SK-N-SH treated with all-trans-retinoic acid at 6 μM for 48 hours (cell line): Measurements from ENCODE around the gene GABRR3.
"Not testable (repeated sequence)": the region's sequence is repeated elsewhere in the genome, so short reads cannot be mapped to it uniquely, and the experiment has no call there.

Experiments used
- ATAC-seq: fragments of 200-7000 bp; cut with Tn5 transposase; 3 replicates; pipeline ENCODE4 v1.9.1; 2020; ENCODE audit warnings: mild to moderate bottlenecking, moderate library complexity
- ARNTL ChIP-seq: fragments of 450-650 bp; formaldehyde crosslinking; IDR thresholded peaks from 2 replicates; pipeline ENCODE4 v1.5.0; 2020; ENCODE audit warnings: low read depth, mild to moderate bottlenecking, moderate library complexity, borderline replicate concordance
- CSDC2 ChIP-seq: fragments of 250-450 bp; sonication (Bioruptor Pico); IDR thresholded peaks from 2 replicates; pipeline ENCODE4 v1.5.0; 2020; ENCODE audit warnings: mild to moderate bottlenecking, moderate library complexity
- CSRNP3 ChIP-seq: fragments of 250-450 bp; sonication (Bioruptor Pico); IDR thresholded peaks from 2 replicates; pipeline ENCODE4 v1.5.1; 2021; ENCODE audit warnings: mild to moderate bottlenecking, moderate library complexity
- ESRRG ChIP-seq: fragments of 250-450 bp; sonication (Bioruptor Pico); IDR thresholded peaks from 2 replicates; pipeline ENCODE4 v1.6.1; 2021; ENCODE audit warnings: mild to moderate bottlenecking
- GLIS3 ChIP-seq: fragments of 250-450 bp; sonication (Bioruptor Pico); IDR thresholded peaks from 2 replicates; pipeline ENCODE4 v1.5.0; 2020; ENCODE audit warnings: mild to moderate bottlenecking, moderate library complexity
- ISL1 ChIP-seq: fragments of 250-450 bp; sonication (Bioruptor Pico); IDR thresholded peaks from 2 replicates; pipeline ENCODE4 v2.1.2; 2022; ENCODE audit warnings: mild to moderate bottlenecking, moderate library complexity
- OSR1 ChIP-seq: fragments of 250-450 bp; sonication (Bioruptor Pico); IDR thresholded peaks from 2 replicates; pipeline ENCODE4 v1.8.0; 2022; ENCODE audit warnings: moderate library complexity, mild to moderate bottlenecking, inconsistent platforms
- POU6F1 ChIP-seq: fragments of 250-450 bp; sonication (Bioruptor Pico); IDR thresholded peaks from 2 replicates; pipeline ENCODE4 v1.8.0; 2021; ENCODE audit warnings: low read depth, mild to moderate bottlenecking, moderate library complexity, borderline replicate concordance
- RARB ChIP-seq: fragments of 250-450 bp; sonication (Bioruptor Pico); IDR thresholded peaks from 2 replicates; pipeline ENCODE4 v1.8.0; 2021; ENCODE audit warnings: mild to moderate bottlenecking, moderate library complexity
- SNAI2 ChIP-seq: fragments of 250-450 bp; sonication (Bioruptor Pico); IDR thresholded peaks from 2 replicates; pipeline ENCODE4 v1.5.0; 2020; ENCODE audit warnings: mild to moderate bottlenecking, moderate library complexity
- TCF4 ChIP-seq: fragments of 250-450 bp; sonication (Bioruptor Pico); IDR thresholded peaks from 2 replicates; pipeline ENCODE4 v1.8.0; 2021; ENCODE audit warnings: mild to moderate bottlenecking, moderate library complexity, borderline replicate concordance
- ZC3H10 ChIP-seq: fragments of 250-450 bp; sonication (Bioruptor Pico); IDR thresholded peaks from 2 replicates; pipeline ENCODE4 v1.5.1; 2021; ENCODE audit warnings: mild to moderate bottlenecking, moderate library complexity
- ZFP3 ChIP-seq: fragments of 250-450 bp; sonication (Bioruptor Pico); IDR thresholded peaks from 2 replicates; pipeline ENCODE4 v1.5.0; 2020; ENCODE audit warnings: mild to moderate bottlenecking, moderate library complexity
- ZFP30 ChIP-seq: fragments of 450-650 bp; formaldehyde crosslinking; IDR thresholded peaks from 2 replicates; pipeline ENCODE4 v1.5.0; 2022; ENCODE audit warnings: mild to moderate bottlenecking, moderate library complexity
- ZNF565 ChIP-seq: fragments of 450-650 bp; formaldehyde crosslinking; conservative IDR thresholded peaks from 2 replicates; pipeline ENCODE4 v1.5.0; 2020; ENCODE audit warnings: low read depth, mild to moderate bottlenecking, moderate library complexity
- ZNF70 ChIP-seq: fragments of 450-650 bp; formaldehyde crosslinking; IDR thresholded peaks from 2 replicates; pipeline ENCODE4 v1.5.0; 2020; ENCODE audit warnings: mild to moderate bottlenecking, moderate library complexity
- TF ChIP-seq, protein P1 (sequence below): fragments of 250-450 bp; sonication (Bioruptor Pico); IDR thresholded peaks from 2 replicates; pipeline ENCODE4 v1.8.0; 2020; ENCODE audit warnings: mild to moderate bottlenecking, moderate library complexity, borderline replicate concordance
- TF ChIP-seq, protein P2 (sequence below): fragments of 250-450 bp; sonication (Bioruptor Pico); IDR thresholded peaks from 2 replicates; pipeline ENCODE4 v1.5.1; 2020; ENCODE audit warnings: low read depth, mild to moderate bottlenecking, moderate library complexity
- TF ChIP-seq, protein P3 (sequence below): fragments of 250-450 bp; sonication (Bioruptor Pico); IDR thresholded peaks from 2 replicates; pipeline ENCODE4 v1.5.0; 2020; ENCODE audit warnings: mild to moderate bottlenecking, moderate library complexity

Gene GABRR3

DNA sequence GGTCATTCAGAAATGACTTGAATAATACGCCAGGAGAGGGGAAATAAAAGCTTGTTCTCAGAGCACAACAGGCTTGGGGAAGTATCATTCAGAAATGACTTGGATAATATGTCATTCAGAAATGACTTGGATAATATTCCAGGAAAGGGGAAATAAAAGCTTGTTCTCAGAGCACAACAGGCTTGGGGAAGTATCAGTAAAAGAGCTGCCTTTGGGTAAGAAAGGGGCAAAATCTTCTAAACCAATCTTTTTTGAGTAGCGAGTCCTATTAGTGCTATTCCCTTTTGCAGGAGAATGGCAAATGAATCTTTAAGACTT lies 20.9 kb downstream of the GABRR3 start (continued):
- TF ChIP-seq CSRNP3 (CRISPR knock-in tag) = no peak

DNA sequence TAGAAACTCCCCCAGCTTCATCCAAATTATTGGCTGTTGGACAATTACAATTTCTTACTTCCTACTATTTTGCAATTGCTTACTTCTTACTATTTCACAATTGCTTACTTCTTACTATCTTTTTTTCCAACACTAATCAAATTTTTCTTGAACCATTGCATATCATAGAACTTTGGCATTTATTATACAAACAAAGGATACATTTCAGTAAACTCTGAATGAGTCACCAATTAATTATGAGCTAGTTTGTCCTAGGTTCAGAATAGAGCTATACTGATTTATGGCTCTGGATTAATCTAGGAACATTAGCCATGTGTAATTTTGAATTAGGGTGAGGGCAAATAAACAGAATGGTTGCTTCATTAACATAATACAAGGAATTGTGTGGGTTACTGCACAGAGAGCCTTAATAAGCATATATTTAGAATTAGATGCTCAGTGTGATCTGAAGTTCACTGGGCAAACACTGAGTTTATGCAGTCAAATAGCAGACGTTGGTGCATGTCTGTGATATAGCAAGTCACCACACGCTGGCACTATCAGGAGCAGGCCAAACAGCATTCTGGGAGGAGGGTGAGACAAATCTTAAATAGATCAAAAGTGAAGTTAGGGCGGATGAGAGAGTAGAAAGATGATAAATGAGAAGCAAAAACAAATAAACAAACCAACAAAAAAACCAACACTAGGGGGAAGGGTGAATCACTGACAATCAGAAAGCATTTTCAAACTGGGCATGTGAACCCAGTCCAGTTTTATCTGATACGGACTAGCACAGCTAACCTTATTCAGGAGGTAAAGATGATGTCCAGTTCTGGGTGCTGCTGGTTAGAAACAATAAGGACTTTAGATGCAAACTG lies 21.5 kb downstream of the GABRR3 start:
- TF ChIP-seq ZNF70 = no peak
- TF ChIP-seq, protein P1, sequence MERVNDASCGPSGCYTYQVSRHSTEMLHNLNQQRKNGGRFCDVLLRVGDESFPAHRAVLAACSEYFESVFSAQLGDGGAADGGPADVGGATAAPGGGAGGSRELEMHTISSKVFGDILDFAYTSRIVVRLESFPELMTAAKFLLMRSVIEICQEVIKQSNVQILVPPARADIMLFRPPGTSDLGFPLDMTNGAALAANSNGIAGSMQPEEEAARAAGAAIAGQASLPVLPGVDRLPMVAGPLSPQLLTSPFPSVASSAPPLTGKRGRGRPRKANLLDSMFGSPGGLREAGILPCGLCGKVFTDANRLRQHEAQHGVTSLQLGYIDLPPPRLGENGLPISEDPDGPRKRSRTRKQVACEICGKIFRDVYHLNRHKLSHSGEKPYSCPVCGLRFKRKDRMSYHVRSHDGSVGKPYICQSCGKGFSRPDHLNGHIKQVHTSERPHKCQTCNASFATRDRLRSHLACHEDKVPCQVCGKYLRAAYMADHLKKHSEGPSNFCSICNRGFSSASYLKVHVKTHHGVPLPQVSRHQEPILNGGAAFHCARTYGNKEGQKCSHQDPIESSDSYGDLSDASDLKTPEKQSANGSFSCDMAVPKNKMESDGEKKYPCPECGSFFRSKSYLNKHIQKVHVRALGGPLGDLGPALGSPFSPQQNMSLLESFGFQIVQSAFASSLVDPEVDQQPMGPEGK (CRISPR knock-in tag) = no peak
- peak; percentile 45; the same call in 1 of the 2 replicates for TF ChIP-seq ZC3H10 (CRISPR knock-in tag)
- TF ChIP-seq ARNTL (CRISPR knock-in tag) = no peak
- TF ChIP-seq SNAI2 (CRISPR knock-in tag) = no peak
- TF ChIP-seq, protein P2, sequence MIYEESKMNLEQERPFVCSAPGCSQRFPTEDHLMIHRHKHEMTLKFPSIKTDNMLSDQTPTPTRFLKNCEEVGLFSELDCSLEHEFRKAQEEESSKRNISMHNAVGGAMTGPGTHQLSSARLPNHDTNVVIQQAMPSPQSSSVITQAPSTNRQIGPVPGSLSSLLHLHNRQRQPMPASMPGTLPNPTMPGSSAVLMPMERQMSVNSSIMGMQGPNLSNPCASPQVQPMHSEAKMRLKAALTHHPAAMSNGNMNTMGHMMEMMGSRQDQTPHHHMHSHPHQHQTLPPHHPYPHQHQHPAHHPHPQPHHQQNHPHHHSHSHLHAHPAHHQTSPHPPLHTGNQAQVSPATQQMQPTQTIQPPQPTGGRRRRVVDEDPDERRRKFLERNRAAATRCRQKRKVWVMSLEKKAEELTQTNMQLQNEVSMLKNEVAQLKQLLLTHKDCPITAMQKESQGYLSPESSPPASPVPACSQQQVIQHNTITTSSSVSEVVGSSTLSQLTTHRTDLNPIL = peak; percentile 54; the same call in 1 of the 2 replicates
- TF ChIP-seq CSDC2 (CRISPR knock-in tag) = no peak
- peak; percentile 84 for TF ChIP-seq ISL1 (CRISPR knock-in tag)
- 0 out of 2 replicates have a peak, but pooled peaks have one; percentile 20 for TF ChIP-seq ZFP3 (CRISPR knock-in tag)
- peak; percentile 51; the same call in 2 of the 3 replicates for ATAC-seq

- TF ChIP-seq POU6F1 (CRISPR knock-in tag) (no peak), CSDC2 (CRISPR knock-in tag) (no peak), SNAI2 (CRISPR knock-in tag) (no peak), OSR1 (CRISPR knock-in tag) (no peak), ZFP3 (CRISPR knock-in tag) (no peak), ZNF70 (no peak), GLIS3 (CRISPR knock-in tag) (no peak), ZNF565 (CRISPR knock-in tag) (no peak), ESRRG (no peak), ZFP30 (CRISPR knock-in tag) (no peak), RARB (CRISPR knock-in tag) (no peak), TCF4 (no peak)
- TF ChIP-seq, protein P3, sequence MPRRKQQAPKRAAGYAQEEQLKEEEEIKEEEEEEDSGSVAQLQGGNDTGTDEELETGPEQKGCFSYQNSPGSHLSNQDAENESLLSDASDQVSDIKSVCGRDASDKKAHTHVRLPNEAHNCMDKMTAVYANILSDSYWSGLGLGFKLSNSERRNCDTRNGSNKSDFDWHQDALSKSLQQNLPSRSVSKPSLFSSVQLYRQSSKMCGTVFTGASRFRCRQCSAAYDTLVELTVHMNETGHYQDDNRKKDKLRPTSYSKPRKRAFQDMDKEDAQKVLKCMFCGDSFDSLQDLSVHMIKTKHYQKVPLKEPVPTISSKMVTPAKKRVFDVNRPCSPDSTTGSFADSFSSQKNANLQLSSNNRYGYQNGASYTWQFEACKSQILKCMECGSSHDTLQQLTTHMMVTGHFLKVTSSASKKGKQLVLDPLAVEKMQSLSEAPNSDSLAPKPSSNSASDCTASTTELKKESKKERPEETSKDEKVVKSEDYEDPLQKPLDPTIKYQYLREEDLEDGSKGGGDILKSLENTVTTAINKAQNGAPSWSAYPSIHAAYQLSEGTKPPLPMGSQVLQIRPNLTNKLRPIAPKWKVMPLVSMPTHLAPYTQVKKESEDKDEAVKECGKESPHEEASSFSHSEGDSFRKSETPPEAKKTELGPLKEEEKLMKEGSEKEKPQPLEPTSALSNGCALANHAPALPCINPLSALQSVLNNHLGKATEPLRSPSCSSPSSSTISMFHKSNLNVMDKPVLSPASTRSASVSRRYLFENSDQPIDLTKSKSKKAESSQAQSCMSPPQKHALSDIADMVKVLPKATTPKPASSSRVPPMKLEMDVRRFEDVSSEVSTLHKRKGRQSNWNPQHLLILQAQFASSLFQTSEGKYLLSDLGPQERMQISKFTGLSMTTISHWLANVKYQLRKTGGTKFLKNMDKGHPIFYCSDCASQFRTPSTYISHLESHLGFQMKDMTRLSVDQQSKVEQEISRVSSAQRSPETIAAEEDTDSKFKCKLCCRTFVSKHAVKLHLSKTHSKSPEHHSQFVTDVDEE (CRISPR knock-in tag) = no peak
- no peak for ATAC-seq
Measured at GRCh38 chr3:98012979-98013378, 22.1 kb downstream of the GABRR3 start.

DNA sequence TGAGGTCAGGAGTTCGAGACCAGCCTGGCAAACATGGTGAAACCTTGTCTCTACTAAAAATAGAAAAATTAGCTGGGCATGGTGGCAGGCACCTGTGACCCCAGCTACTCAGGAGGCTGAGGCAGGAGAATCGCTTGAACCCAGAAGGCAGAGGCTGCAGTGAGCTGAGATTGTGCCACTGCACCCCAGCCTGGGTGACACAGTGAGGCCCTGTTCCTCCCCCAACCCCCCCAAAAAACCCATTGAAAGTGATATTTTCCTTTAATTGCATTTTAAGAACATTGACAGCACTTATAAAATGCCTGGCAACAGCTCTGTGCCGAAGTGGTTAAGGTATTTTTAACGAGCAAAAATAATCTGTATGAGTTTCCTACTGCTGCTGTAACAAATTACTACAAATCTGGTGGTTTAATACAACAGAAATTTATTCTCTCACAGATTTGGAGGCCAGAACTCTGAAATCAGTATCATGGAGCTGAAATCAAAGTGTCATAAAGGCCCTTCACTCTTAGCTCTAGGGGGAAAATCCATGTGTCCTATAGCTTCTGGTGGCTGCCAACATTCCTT lies 24.1 kb downstream of the GABRR3 start:
- not testable (repeated sequence) for ATAC-seq
